ENCODE data around the gene TARBP1. TPM values are rescaled to one million over a fixed set of nuclear protein-coding genes. Genes with fewer than 3 reads are reported as not detected.

The TARBP1 gene
- total RNA-seq, 2 experiments from 2014 or later = 38.4 to 40.9 TPM

GRCh38 chr1:234468580-234468979 is 10.4 kb downstream of the TARBP1 start:
- Histone ChIP-seq H3K4me1 (ENCODE audit: insufficient read depth, low read length) (peaks cover 6% of the 10 kb centered on the region), H3K4me3 (ENCODE audit: low read length) (no peak overlapping the region), H3K27ac (ENCODE audit: low read depth in 1 of 2, low read length in 2 of 2) (no peak overlapping the region), H3K9me3 (ENCODE audit: control insufficient read depth in 1 of 2, insufficient read depth in 1 of 2, low read length in 2 of 2) (no peaks in the 10 kb centered on the region), H3K27me3 (ENCODE audit: control insufficient read depth in 1 of 2, insufficient read depth in 2 of 2, low read length in 2 of 2) (no peaks in the 10 kb centered on the region), H3K36me3 (ENCODE audit: insufficient read depth, low read length) (peaks cover 24% of the 10 kb centered on the region)
- Mint-ChIP-seq H3K27me3 (no peaks in the 10 kb centered on the region), H3K4me3 (no peak overlapping the region), H3K27ac (no peak overlapping the region), H3K4me1 (ENCODE audit: low read depth) (peaks cover 10% of the 10 kb centered on the region), H3K36me3 (ENCODE audit: low read depth) (peaks cover 59% of the 10 kb centered on the region), H3K9me3 (no peaks in the 10 kb centered on the region)
- POLR2A ChIA-PET = no interaction called here
- ATAC-seq (ENCODE audit: poor library complexity) (no peak), DNase-seq (no peak)
- no peak for TF ChIP-seq CTCF (IDR thresholded peaks at IDR 0.05)
- CTCF ChIA-PET = no interaction called here
- intact Hi-C loops (cut with DNase I, micrococcal nuclease) = no loop called here

GRCh38 chr1:234467821-234468220 is 11.2 kb downstream of the TARBP1 start:
- DNase-seq (no peak), ATAC-seq (ENCODE audit: poor library complexity) (no peak)
- H3K27ac Mint-ChIP-seq = no peak overlapping the region
- intact Hi-C loops (cut with DNase I, micrococcal nuclease) = no loop called here
- peaks cover 65% of the 10 kb centered on the region for H3K36me3 Mint-ChIP-seq (ENCODE audit: low read depth)
- TF ChIP-seq CTCF (IDR thresholded peaks at IDR 0.05) = no peak
- Histone ChIP-seq H3K36me3 (ENCODE audit: insufficient read depth, low read length) (peaks cover 26% of the 10 kb centered on the region), H3K4me3 (ENCODE audit: low read length) (no peak overlapping the region), H3K27me3 (ENCODE audit: control insufficient read depth in 1 of 2, insufficient read depth in 2 of 2, low read length in 2 of 2) (no peaks in the 10 kb centered on the region), H3K4me1 (ENCODE audit: insufficient read depth, low read length) (no peaks in the 10 kb centered on the region), H3K27ac (ENCODE audit: low read depth in 1 of 2, low read length in 2 of 2) (no peak overlapping the region), H3K9me3 (ENCODE audit: control insufficient read depth in 1 of 2, insufficient read depth in 1 of 2, low read length in 2 of 2) (no peaks in the 10 kb centered on the region)
- ChIA-PET CTCF (no interaction called here), POLR2A (no interaction called here)
- H3K27me3 Mint-ChIP-seq = no peaks in the 10 kb centered on the region
- no peaks in the 10 kb centered on the region for H3K9me3 Mint-ChIP-seq
- no peak overlapping the region for H3K4me3 Mint-ChIP-seq
- H3K4me1 Mint-ChIP-seq (ENCODE audit: low read depth) = peaks cover 3% of the 10 kb centered on the region

- DNase-seq = no peak
- TF ChIP-seq CTCF (IDR thresholded peaks at IDR 0.05) = no peak
- Mint-ChIP-seq H3K4me3 (no peak overlapping the region), H3K27me3 (no peaks in the 10 kb centered on the region), H3K4me1 (ENCODE audit: low read depth) (no peaks in the 10 kb centered on the region), H3K36me3 (ENCODE audit: low read depth) (peaks cover 74% of the 10 kb centered on the region), H3K9me3 (no peaks in the 10 kb centered on the region), H3K27ac (no peak overlapping the region)
- intact Hi-C loops (cut with DNase I, micrococcal nuclease) = no loop called here
- CTCF ChIA-PET = no interaction called here
- Histone ChIP-seq H3K4me3 (ENCODE audit: low read length) (no peak overlapping the region), H3K4me1 (ENCODE audit: insufficient read depth, low read length) (no peaks in the 10 kb centered on the region), H3K27me3 (ENCODE audit: control insufficient read depth in 1 of 2, insufficient read depth in 2 of 2, low read length in 2 of 2) (no peaks in the 10 kb centered on the region), H3K36me3 (ENCODE audit: insufficient read depth, low read length) (peaks cover 28% of the 10 kb centered on the region), H3K27ac (ENCODE audit: low read depth in 1 of 2, low read length in 2 of 2) (no peak overlapping the region), H3K9me3 (ENCODE audit: control insufficient read depth in 1 of 2, insufficient read depth in 1 of 2, low read length in 2 of 2) (no peaks in the 10 kb centered on the region)
- ATAC-seq (ENCODE audit: poor library complexity) = no peak
- POLR2A ChIA-PET = interaction anchor here (2.2 kb wide), 1 partner anchor 11 kb away, joined by 6 read pairs; the partner anchor contains the start of gene TARBP1
These were observed 12.0 kb downstream of the TARBP1 start for GRCh38 chr1:234466945-234467344.

Data from CD4-positive, alpha-beta T cell (primary cell).